Karpas-422 (cell line): ENCODE results near the gene AOPEP. TPM values are rescaled to one million over a fixed set of nuclear protein-coding genes. Genes with fewer than 3 reads are reported as not detected.

Experiments
- DNase-seq: peaks from one replicate; pipeline ENCODE4 v3.0.0-alpha.2; 2015
- H2AFZ ChIP-seq: fragments of 200-600 bp; sonication (generic); 2 replicates; pipeline ENCODE4 v1.6.1; 2014; ENCODE audit warnings: antibody characterized with exemption, low read length, mixed read lengths
- H3K27ac ChIP-seq: fragments of 200-600 bp; sonication (generic); 2 replicates; pipeline ENCODE4 v1.5.1; 2014; ENCODE audit warnings: mild to moderate bottlenecking, low read length, moderate library complexity
- H3K27me3 ChIP-seq: fragments of 200-600 bp; sonication (generic); 2 replicates; pipeline ENCODE4 v1.6.1; 2014; ENCODE audit warnings: low read length, mixed read lengths
- H3K36me3 ChIP-seq: fragments of 200-600 bp; sonication (generic); 2 replicates; pipeline ENCODE4 v1.6.1; 2014; ENCODE audit warnings: low read length, mixed read lengths; ENCODE audit not compliant: insufficient read depth
- H3K4me1 ChIP-seq: fragments of 200-600 bp; sonication (generic); 2 replicates; pipeline ENCODE4 v1.6.1; 2014; ENCODE audit warnings: mild to moderate bottlenecking, low read length, mixed read lengths
- H3K4me2 ChIP-seq: fragments of 200-600 bp; sonication (generic); 2 replicates; pipeline ENCODE4 v1.6.1; 2014; ENCODE audit warnings: low read length, low read depth, mild to moderate bottlenecking; ENCODE audit not compliant: poor library complexity, severe bottlenecking
- H3K4me3 ChIP-seq: fragments of 200-600 bp; sonication (generic); 2 replicates; pipeline ENCODE4 v1.5.1; 2014; ENCODE audit warnings: mild to moderate bottlenecking, antibody characterized with exemption, low read length, mixed read lengths
- H3K79me2 ChIP-seq: fragments of 200-600 bp; sonication (generic); 2 replicates; pipeline ENCODE4 v1.6.1; 2014; ENCODE audit warnings: mild to moderate bottlenecking, low read length, mixed read lengths
- H3K9ac ChIP-seq: fragments of 200-600 bp; sonication (generic); 2 replicates; pipeline ENCODE4 v1.6.0; 2014; ENCODE audit warnings: low read length
- H3K9me2 ChIP-seq: fragments of 200-600 bp; sonication (generic), shearing (Covaris generic); replicated peaks from 2 replicates; pipeline ENCODE4 v1.6.0; 2014; ENCODE audit warnings: mild to moderate bottlenecking, low read length, moderate library complexity; ENCODE audit not compliant: insufficient read depth
- H3K9me3 ChIP-seq: fragments of 300-700, 200-600 bp; sonication (generic); 2 replicates; pipeline ENCODE4 v1.6.1; 2014; ENCODE audit warnings: low read length, mixed read lengths
- H4K20me1 ChIP-seq: fragments of 200-600 bp; sonication (generic); 2 replicates; pipeline ENCODE4 v1.6.1; 2014; ENCODE audit warnings: mild to moderate bottlenecking, antibody characterized with exemption, low read length, low read depth; ENCODE audit not compliant: insufficient read depth
- total RNA-seq: library from RNA; depleted of rRNA; stranded (reverse); fragments of >200 nt; shearing (Covaris generic); gene quantifications from 2 replicates; pipeline ENCODE4 v1.2.3, GENCODE V29; 2014; ENCODE audit warnings: low replicate concordance

The AOPEP gene
- total RNA-seq, 1 experiment from 2014 or later = 22.7 TPM

DNA sequence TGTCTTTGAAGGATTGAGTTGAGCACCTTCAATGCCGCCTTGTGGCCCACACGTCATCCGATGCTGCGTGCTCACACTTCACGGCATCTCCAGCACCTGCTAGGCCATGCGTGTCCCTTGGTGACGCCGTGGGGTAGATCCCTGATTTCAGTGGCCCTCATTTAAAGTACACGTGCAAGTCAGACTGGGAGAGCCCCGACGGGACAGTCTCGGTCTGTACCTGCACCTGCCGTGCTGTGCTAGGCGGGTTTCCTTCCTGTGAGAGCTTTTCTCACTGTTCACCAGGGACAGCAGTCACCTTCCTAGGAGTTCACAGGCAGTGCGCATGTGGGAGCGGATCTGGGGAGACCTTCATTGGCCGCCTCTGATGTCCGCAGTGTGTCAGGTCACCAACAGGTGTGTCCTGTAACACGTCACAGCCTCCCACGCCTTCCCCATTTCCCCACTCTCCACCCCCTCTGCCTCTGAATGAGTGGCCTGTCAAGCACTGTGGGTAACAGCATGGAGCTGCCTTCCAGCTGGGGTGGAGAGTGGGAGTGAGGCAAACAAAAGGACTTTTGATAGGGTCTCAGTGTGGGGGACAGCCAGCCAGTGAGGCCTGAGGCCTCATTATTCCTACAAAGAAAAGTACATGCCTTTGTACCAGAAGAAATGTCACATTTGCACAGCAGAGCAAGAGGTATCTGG lies 354.6 kb downstream of the AOPEP start:
- Histone ChIP-seq H3K36me3 (no peaks in the 10 kb centered on the region), H2AFZ (no peak overlapping the region), H3K4me1 (no peaks in the 10 kb centered on the region), H3K9me3 (no peaks in the 10 kb centered on the region), H4K20me1 (no peaks in the 10 kb centered on the region), H3K79me2 (no peaks in the 10 kb centered on the region), H3K9me2 (no peaks in the 10 kb centered on the region), H3K27me3 (no peaks in the 10 kb centered on the region), H3K27ac (no peak overlapping the region), H3K9ac (no peak overlapping the region), H3K4me2 (no peak overlapping the region), H3K4me3 (no peak overlapping the region)
- DNase-seq = no peak

DNA sequence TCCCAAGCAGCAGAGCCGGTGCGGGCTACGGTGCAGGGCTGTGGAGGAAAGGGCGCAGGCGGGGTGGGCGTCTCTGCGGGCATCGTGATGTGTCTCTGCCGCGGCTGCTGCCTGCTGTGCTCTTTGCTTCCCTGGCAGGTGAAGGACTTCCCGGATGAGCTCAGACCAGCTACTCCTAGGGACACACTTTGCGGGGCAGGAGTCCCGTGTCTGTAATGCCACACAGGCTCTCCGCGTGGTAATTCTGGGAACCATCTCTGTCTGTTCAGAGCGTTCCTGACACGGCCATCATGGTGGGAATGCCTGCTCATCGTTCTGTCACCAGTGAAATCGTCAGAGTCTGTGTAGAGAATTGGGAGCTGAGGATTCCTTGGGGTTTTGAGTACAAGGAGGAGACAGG lies 355.5 kb downstream of the AOPEP start:
- Histone ChIP-seq H3K4me1 (no peaks in the 10 kb centered on the region), H4K20me1 (no peaks in the 10 kb centered on the region), H3K36me3 (no peaks in the 10 kb centered on the region), H3K4me3 (no peak overlapping the region), H2AFZ (no peak overlapping the region), H3K9me2 (no peaks in the 10 kb centered on the region), H3K9ac (no peak overlapping the region), H3K9me3 (no peaks in the 10 kb centered on the region), H3K27me3 (no peaks in the 10 kb centered on the region), H3K79me2 (no peaks in the 10 kb centered on the region), H3K27ac (no peak overlapping the region), H3K4me2 (no peak overlapping the region)
- no peak for DNase-seq

DNA sequence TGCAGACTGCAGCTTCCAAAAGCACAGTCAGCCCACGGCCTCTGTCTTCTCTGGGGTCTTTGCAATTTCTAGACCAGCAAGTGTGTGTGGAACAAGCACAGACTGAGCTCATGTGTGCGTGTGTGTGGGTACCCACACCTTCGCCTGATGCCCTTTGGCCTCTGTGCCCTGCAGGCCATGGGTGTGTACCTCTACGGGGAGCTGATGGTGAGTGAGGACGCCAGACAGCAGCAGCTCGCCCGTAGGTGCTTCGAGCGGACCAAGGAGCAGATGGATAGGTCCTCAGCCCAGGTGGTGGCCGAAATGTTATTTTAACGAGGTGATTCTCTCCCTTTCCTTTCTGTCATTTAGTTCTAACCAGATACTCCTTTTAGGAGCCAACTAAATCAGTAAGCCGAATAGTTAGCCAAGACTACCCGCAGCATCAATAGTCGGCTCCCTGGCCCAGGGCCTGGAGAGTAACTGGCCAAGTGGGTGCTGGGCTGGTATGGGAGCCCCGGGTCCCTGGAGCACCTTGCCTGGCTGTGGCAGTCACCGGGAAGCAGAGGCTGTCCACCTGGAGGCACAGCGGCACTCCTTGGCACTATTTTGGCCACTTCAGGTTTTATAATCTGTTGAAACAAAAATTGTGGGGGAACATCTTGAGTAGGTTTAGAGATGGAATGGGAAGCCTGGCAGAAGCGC lies 356.0 kb downstream of the AOPEP start:
- Histone ChIP-seq H3K9ac (no peak overlapping the region), H3K4me3 (no peak overlapping the region), H3K4me1 (no peaks in the 10 kb centered on the region), H3K36me3 (no peaks in the 10 kb centered on the region), H3K79me2 (no peaks in the 10 kb centered on the region), H4K20me1 (no peaks in the 10 kb centered on the region), H2AFZ (no peak overlapping the region), H3K9me3 (no peaks in the 10 kb centered on the region), H3K27me3 (no peaks in the 10 kb centered on the region), H3K9me2 (no peaks in the 10 kb centered on the region), H3K27ac (no peak overlapping the region), H3K4me2 (no peak overlapping the region)
- no peak for DNase-seq

DNA sequence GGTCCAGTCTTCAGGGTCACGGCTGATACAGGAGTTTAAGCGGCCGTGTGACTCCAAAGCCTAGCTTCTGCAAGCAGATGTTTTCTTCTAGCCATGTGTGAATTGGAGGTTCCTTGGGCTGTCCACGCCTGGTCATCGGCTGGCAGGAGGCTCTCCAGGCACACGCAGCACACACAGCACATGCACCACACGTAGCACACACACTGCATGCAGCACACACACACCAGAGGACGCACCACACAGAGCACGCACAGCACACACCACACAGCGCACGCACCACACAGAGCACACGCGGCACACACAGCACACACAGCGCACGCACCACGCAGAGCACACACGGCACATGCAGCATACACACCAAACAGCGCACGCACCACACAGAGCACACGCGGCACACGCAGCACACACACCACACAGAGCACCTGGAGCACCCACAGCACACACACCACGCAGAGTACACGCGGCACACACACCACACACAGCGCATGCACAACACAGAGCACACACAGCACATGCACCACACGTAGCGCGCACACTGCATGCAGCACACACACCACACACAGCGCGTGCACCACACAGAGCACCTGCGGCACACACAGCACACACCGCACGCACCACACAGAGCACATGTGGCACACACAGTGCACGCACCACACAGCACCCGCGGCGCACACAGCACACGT lies 356.7 kb downstream of the AOPEP start:
- Histone ChIP-seq H3K4me1 (no peaks in the 10 kb centered on the region), H3K9ac (no peak overlapping the region), H3K36me3 (no peaks in the 10 kb centered on the region), H3K27me3 (no peaks in the 10 kb centered on the region), H3K27ac (no peak overlapping the region), H4K20me1 (no peaks in the 10 kb centered on the region), H3K79me2 (no peaks in the 10 kb centered on the region), H3K9me2 (no peaks in the 10 kb centered on the region), H3K9me3 (no peaks in the 10 kb centered on the region), H2AFZ (no peak overlapping the region), H3K4me2 (no peak overlapping the region), H3K4me3 (no peak overlapping the region)
- DNase-seq = no peak

DNA sequence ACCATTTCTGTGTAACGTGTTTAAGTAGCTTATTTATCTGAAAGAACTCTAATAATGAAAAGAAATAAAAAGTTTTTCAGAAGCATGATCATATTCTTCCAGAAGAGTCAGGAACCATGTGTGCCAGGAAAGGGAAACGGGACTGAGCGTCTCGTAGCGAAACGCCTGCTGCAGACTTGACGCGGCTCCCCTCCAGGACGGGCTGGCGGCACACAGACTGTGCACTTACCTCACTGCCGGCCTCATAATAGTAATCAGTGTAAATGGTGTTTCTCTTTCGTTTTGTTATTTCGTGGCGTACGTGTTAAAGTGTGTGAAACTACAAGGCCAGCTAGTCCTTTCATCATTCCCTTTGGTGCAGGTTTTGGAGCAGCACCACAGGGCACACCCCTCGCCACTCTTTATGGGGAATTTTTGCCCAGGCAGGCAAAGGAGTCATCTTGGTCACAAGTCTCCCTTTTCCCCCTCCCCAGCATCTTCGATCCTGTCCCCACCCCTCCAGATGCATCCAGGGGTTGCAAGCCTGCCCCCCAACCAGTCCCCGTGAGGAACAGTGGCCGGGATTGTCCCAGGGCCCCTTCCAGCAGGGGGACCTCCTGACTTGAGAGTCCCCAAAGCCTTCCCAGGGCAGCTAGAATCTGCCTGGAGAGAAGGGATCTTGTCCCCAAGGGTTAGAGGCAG lies 357.9 kb downstream of the AOPEP start:
- Histone ChIP-seq H2AFZ (no peak overlapping the region), H3K9me3 (no peaks in the 10 kb centered on the region), H4K20me1 (no peaks in the 10 kb centered on the region), H3K9ac (no peak overlapping the region), H3K27me3 (no peaks in the 10 kb centered on the region), H3K4me3 (no peak overlapping the region), H3K4me2 (no peak overlapping the region), H3K79me2 (no peaks in the 10 kb centered on the region), H3K36me3 (no peaks in the 10 kb centered on the region), H3K9me2 (no peaks in the 10 kb centered on the region), H3K4me1 (no peaks in the 10 kb centered on the region), H3K27ac (no peak overlapping the region)
- DNase-seq = no peak

DNA sequence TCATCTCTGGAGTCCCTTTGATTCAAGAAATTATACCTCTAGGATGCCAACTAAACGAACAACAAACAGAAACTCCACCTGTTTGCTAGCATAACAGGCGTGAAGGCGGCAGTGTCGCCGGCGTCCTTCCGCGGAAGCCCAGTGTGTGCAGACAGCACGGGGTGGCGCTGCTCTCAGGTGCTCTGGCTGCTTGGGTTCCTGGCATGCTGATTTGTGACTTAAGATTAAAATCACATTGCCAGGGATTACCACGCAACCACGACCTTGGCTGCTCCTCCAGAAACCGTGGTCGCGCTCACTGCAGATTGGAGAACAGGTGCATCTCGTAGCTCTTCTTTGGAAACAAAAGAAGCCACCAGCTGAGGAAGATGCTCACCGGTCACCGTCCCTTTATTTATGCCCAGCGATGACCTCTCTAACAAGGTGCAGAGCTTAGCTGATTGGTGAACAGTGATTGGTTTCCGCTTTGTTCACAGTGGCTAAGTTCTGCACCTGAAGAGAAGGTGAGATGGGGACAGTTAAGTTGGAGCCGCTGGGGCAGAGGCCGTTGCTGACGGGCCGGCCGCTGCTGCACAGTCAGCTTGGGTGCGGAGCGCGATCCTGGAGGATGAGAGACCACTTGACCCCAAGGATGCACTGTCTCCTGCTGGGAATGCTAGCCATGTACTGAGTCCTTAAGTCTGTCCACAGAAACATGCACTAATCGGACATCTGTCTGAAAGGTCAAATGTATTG lies 358.7 kb downstream of the AOPEP start:
- H3K4me3 ChIP-seq = no peak overlapping the region
- no peaks in the 10 kb centered on the region for H3K9me3 ChIP-seq
- no peak overlapping the region for H3K9ac ChIP-seq
- no peaks in the 10 kb centered on the region for H3K36me3 ChIP-seq
- H3K27ac ChIP-seq = no peak overlapping the region
- H3K79me2 ChIP-seq = no peaks in the 10 kb centered on the region
- H3K27me3 ChIP-seq = no peaks in the 10 kb centered on the region
- H3K4me1 ChIP-seq = no peaks in the 10 kb centered on the region
- H3K9me2 ChIP-seq = no peaks in the 10 kb centered on the region
- H2AFZ ChIP-seq = no peak overlapping the region
- no peaks in the 10 kb centered on the region for H4K20me1 ChIP-seq
- no peak overlapping the region for H3K4me2 ChIP-seq
- DNase-seq = no peak

DNA sequence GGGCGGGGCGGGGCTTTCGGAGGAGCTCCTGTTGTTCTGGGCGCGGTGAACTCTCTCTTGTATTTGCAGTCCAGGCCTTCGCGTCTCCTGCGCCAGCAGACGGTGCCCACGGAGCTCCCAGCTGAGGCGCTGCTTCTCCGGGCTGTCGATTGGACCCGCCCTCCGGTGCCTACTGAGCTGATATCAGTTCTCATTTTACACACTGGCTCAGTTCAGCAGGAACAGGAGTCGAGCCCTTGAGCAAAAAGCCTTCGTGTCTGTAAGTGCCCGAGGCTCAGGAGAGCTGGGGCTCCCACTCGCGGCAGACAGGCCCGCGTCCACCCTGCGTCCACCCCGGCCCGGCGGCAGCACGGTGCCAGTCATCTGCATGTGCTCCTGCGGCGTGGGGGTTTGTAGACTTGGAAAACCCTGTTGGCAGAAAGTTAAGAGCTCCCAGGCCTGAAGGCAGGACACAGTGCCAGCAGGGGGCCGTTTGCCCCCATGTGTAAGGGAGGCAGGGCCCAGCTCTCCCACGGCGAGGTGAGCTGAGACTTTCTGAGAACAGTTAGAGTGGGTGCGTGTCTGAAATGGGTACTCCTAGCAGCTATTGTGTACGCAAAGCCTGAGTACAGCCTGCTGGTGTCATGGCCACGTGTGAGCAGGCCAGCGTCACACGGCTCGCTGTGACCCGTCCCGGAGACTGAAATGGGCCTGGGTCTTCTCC lies 359.5 kb downstream of the AOPEP start:
- Histone ChIP-seq H3K36me3 (no peaks in the 10 kb centered on the region), H3K4me1 (no peaks in the 10 kb centered on the region)
- no peak for DNase-seq

More for the DNA sequence above, 359.5 kb downstream of the AOPEP start:
- Histone ChIP-seq H3K27me3 (no peaks in the 10 kb centered on the region), H3K9ac (no peak overlapping the region), H3K79me2 (no peaks in the 10 kb centered on the region), H3K27ac (no peak overlapping the region), H3K4me3 (no peak overlapping the region), H3K9me3 (no peaks in the 10 kb centered on the region), H4K20me1 (no peaks in the 10 kb centered on the region), H3K9me2 (no peaks in the 10 kb centered on the region), H3K4me2 (no peak overlapping the region), H2AFZ (no peak overlapping the region)
